Nephron (organoid): Measurements from ENCODE around the gene GALNT1.
"Not testable (repeated sequence)": the region's sequence is repeated elsewhere in the genome, so short reads cannot be mapped to it uniquely, and the experiment has no call there.

Experiments
- H3K27ac Mint-ChIP-seq, 3 experiments: 2 replicates each; pipeline ENCODE4 v1.8.0; 2020; ENCODE audit warnings: mixed read lengths in 3 of 3, mild to moderate bottlenecking in 2 of 3, moderate library complexity in 1 of 3
- H3K27me3 Mint-ChIP-seq: 2 replicates; pipeline ENCODE4 v1.8.0; 2021; ENCODE audit warnings: low read depth, mild to moderate bottlenecking, moderate library complexity, mixed read lengths
- H3K36me3 Mint-ChIP-seq: 2 replicates; pipeline ENCODE4 v1.8.0; 2020; ENCODE audit warnings: low read depth, mixed read lengths
- H3K4me1 Mint-ChIP-seq: 2 replicates; pipeline ENCODE4 v1.8.0; 2020; ENCODE audit warnings: mixed read lengths
- H3K4me3 Mint-ChIP-seq, 3 experiments: 2 replicates each; pipeline ENCODE4 v1.8.0; 2020; ENCODE audit warnings: mild to moderate bottlenecking in 3 of 3, mixed read lengths in 3 of 3, moderate library complexity in 2 of 3
- H3K9me3 Mint-ChIP-seq: 2 replicates; pipeline ENCODE4 v1.8.0; 2020; ENCODE audit warnings: mixed read lengths
- CTCF ChIP-seq, 3 experiments: fragments of 200-600 bp; sonication (generic); IDR thresholded peaks; one replicate each; pipeline ENCODE4 v1.5.0; 2021; ENCODE audit warnings: antibody characterized with exemption in 3 of 3; ENCODE audit not compliant: unreplicated experiment in 3 of 3

The GALNT1 gene

GRCh38 chr18:35553300-35553699 is 28.2 kb upstream of the GALNT1 start:
- no peaks in the 10 kb centered on the region for H3K27me3 Mint-ChIP-seq
- no peak overlapping the region for H3K27ac Mint-ChIP-seq
- peaks cover 2% of the 10 kb centered on the region for H3K9me3 Mint-ChIP-seq
- TF ChIP-seq CTCF (IDR thresholded peaks at IDR 0.05; ENCODE audit: unreplicated experiment in 3 of 3) = no peak
- H3K4me1 Mint-ChIP-seq = no peaks in the 10 kb centered on the region
- no peaks in the 10 kb centered on the region for H3K36me3 Mint-ChIP-seq
- no peak overlapping the region for H3K4me3 Mint-ChIP-seq

GRCh38 chr18:35555538-35555937 is 26.0 kb upstream of the GALNT1 start:
- not testable (repeated sequence) for H3K27me3 Mint-ChIP-seq, H3K36me3 Mint-ChIP-seq, H3K4me3 Mint-ChIP-seq, H3K27ac Mint-ChIP-seq, H3K4me1 Mint-ChIP-seq, H3K9me3 Mint-ChIP-seq

- H3K9me3 Mint-ChIP-seq = peaks cover 2% of the 10 kb centered on the region
- H3K4me1 Mint-ChIP-seq = no peaks in the 10 kb centered on the region
- no peak overlapping the region for H3K4me3 Mint-ChIP-seq
- no peak for TF ChIP-seq CTCF (IDR thresholded peaks at IDR 0.05; ENCODE audit: unreplicated experiment in 3 of 3)
- H3K27me3 Mint-ChIP-seq = no peaks in the 10 kb centered on the region
- no peak overlapping the region for H3K27ac Mint-ChIP-seq
- H3K36me3 Mint-ChIP-seq = no peaks in the 10 kb centered on the region
Measured at GRCh38 chr18:35559867-35560266, 21.7 kb upstream of the GALNT1 start.

- no peaks in the 10 kb centered on the region for H3K9me3 Mint-ChIP-seq
- no peak for TF ChIP-seq CTCF (IDR thresholded peaks at IDR 0.05; ENCODE audit: unreplicated experiment in 3 of 3)
- H3K27ac Mint-ChIP-seq = no peak overlapping the region
- H3K27me3 Mint-ChIP-seq = no peaks in the 10 kb centered on the region
- no peaks in the 10 kb centered on the region for H3K4me1 Mint-ChIP-seq
- H3K4me3 Mint-ChIP-seq = no peak overlapping the region
- H3K36me3 Mint-ChIP-seq = no peaks in the 10 kb centered on the region
Measured at GRCh38 chr18:35564795-35565453, 16.6 kb upstream of the GALNT1 start.

GRCh38 chr18:35566019-35566418 is 15.5 kb upstream of the GALNT1 start:
- H3K4me1 Mint-ChIP-seq = no peaks in the 10 kb centered on the region
- H3K27ac Mint-ChIP-seq = no peak overlapping the region
- H3K27me3 Mint-ChIP-seq = no peaks in the 10 kb centered on the region
- no peaks in the 10 kb centered on the region for H3K36me3 Mint-ChIP-seq
- no peaks in the 10 kb centered on the region for H3K9me3 Mint-ChIP-seq
- no peak overlapping the region for H3K4me3 Mint-ChIP-seq
- no peak for TF ChIP-seq CTCF (IDR thresholded peaks at IDR 0.05; ENCODE audit: unreplicated experiment in 3 of 3)

GRCh38 chr18:35570182-35570581 is 11.4 kb upstream of the GALNT1 start:
- Mint-ChIP-seq H3K4me3 (no peak overlapping the region), H3K4me1 (no peaks in the 10 kb centered on the region), H3K27me3 (no peaks in the 10 kb centered on the region), H3K36me3 (no peaks in the 10 kb centered on the region), H3K9me3 (no peaks in the 10 kb centered on the region), H3K27ac (no peak overlapping the region)
- TF ChIP-seq CTCF (IDR thresholded peaks at IDR 0.05; ENCODE audit: unreplicated experiment in 3 of 3) = no peak
